Tibial artery (tissue), 4 donors: ENCODE data around the gene ZNF200.
A peak's percentile ranks its signal among the peaks of the same experiment; 100 is the strongest.

ENCODE experiments used
- DNase-seq, 2 donors: peaks; one replicate each; pipeline ENCODE4 v3.0.0-alpha.2; 2019
- H3K27ac ChIP-seq, 2 donors: fragments of 200-600 bp; sonication (generic) in 1 of 2; 1 replicate in 1 of 2; 2 replicates in 1 of 2; pipeline ENCODE4 v1.5.1; 2018 to 2019; ENCODE audit warnings: mild to moderate bottlenecking in 1 of 2
- H3K27me3 ChIP-seq, 2 donors: fragments of 200-600 bp; sonication (generic) in 1 of 2; one replicate each; pipeline versions ENCODE4 v1.5.1 to v1.6.0; 2016 to 2019
- H3K36me3 ChIP-seq, 3 donors: fragments of 200-600 bp; sonication (generic) in 2 of 3; one replicate each; pipeline ENCODE4 v1.5.1; 2016 to 2019; ENCODE audit warnings: mild to moderate bottlenecking in 2 of 3
- H3K4me1 ChIP-seq, 4 donors: fragments of 200-600 bp; sonication (generic) in 2 of 4; 1 replicate in 3 of 4; 2 replicates in 1 of 4; pipeline ENCODE4 v1.5.1; 2016 to 2019
- H3K4me3 ChIP-seq, 2 donors: fragments of 200-600 bp; sonication (generic) in 1 of 2; 1 replicate in 1 of 2; 2 replicates in 1 of 2; pipeline ENCODE4 v1.5.1; 2018 to 2019; ENCODE audit warnings: mild to moderate bottlenecking in 2 of 2
- H3K9me3 ChIP-seq, 3 donors: fragments of 200-600 bp; sonication (generic) in 1 of 3; one replicate each; pipeline ENCODE4 v1.5.1; 2016 to 2019
- CTCF ChIP-seq, 2 experiments: fragments of 200-600 bp in 1 of 2; fragments of 450-650 bp in 1 of 2; IDR thresholded peaks; one replicate each; pipeline ENCODE4 v1.5.1; 2017 to 2019; ENCODE audit warnings: antibody characterized with exemption in 2 of 2, mild to moderate bottlenecking in 1 of 2, moderate library complexity in 1 of 2
- intact Hi-C: fragments of 100-400 bp; cut with DNase I; formaldehyde crosslinking; loops from one replicate; pipeline ENCODE4 v1.15.0; 2023; ENCODE audit warnings: low total_unique reads

Gene ZNF200

GRCh38 chr16:3268294-3268693 is 33.3 kb upstream of the ZNF200 start:
- Histone ChIP-seq H3K4me1 (peaks cover 0 to 19% (median 0%) of the 10 kb centered on the region in 4 donors), H3K27ac (no peak overlapping the region), H3K9me3 (peaks cover 0 to 16% (median 6%) of the 10 kb centered on the region in 3 donors), H3K4me3 (no peak overlapping the region), H3K36me3 (peaks cover 0 to 42% (median 32%) of the 10 kb centered on the region in 3 donors), H3K27me3 (no peaks in the 10 kb centered on the region)
- no peak for DNase-seq
- no peak for TF ChIP-seq CTCF (IDR thresholded peaks at IDR 0.05)
- intact Hi-C loops, result no loop called here

GRCh38 chr16:3266873-3267537 is 32.0 kb upstream of the ZNF200 start:
- no peak overlapping the region for H3K4me3 ChIP-seq
- H3K36me3 ChIP-seq, result peaks cover 0 to 42% (median 32%) of the 10 kb centered on the region in 3 donors
- no peak overlapping the region for H3K27ac ChIP-seq
- peak; percentile 36 to 44 for TF ChIP-seq CTCF (IDR thresholded peaks at IDR 0.05)
- intact Hi-C loops, result no loop called here
- no peaks in the 10 kb centered on the region for H3K27me3 ChIP-seq
- peaks cover 0 to 21% (median 0%) of the 10 kb centered on the region in 4 donors for H3K4me1 ChIP-seq
- no peak for DNase-seq
- H3K9me3 ChIP-seq, result peaks cover 0 to 16% (median 6%) of the 10 kb centered on the region in 3 donors

- intact Hi-C loops, result no loop called here
- Histone ChIP-seq H3K36me3 (peaks cover 0 to 39% (median 32%) of the 10 kb centered on the region in 3 donors), H3K9me3 (peaks cover 0 to 7% (median 0%) of the 10 kb centered on the region in 3 donors), H3K4me1 (peaks cover 0 to 21% (median 0%) of the 10 kb centered on the region in 4 donors), H3K27me3 (no peaks in the 10 kb centered on the region), H3K27ac (peak overlapping the region; percentile 94 to 98), H3K4me3 (peak overlapping the region; percentile 82 to 92)
- DNase-seq, result peak; percentile 92 to 97
- peak in 1 of 2 experiments; percentile 10 for TF ChIP-seq CTCF (IDR thresholded peaks at IDR 0.05)
These were observed 29.4 kb upstream of the ZNF200 start for GRCh38 chr16:3264137-3265036.

DNA sequence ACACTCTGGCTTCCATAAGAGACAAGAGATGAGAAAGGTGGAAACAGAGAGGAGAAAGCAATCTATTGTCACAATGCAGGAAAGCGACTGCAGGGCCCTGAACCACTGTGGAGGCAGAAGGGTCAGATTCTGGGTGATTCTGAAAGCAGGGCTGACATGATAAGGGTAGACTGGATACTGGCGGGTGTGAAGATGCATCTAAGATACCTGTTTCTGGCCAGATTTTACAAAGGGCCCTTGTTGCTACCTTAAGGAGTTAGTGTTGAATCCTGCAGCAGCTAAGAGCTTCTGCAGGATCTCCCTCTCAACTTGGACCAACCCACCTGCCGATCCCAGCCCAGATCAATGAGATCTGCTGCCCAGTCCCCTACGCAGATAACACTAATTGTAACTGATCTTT is 27.6 kb upstream of the ZNF200 start:
- Histone ChIP-seq H3K4me3 (no peak overlapping the region), H3K27ac (no peak overlapping the region), H3K27me3 (no peaks in the 10 kb centered on the region), H3K9me3 (peaks cover 0 to 7% (median 0%) of the 10 kb centered on the region in 3 donors), H3K36me3 (peaks cover 0 to 22% (median 14%) of the 10 kb centered on the region in 3 donors), H3K4me1 (peaks cover 0 to 21% (median 0%) of the 10 kb centered on the region in 4 donors)
- no peak for TF ChIP-seq CTCF (IDR thresholded peaks at IDR 0.05)
- intact Hi-C loops, result no loop called here
- no peak for DNase-seq

GRCh38 chr16:3259836-3260235 is 24.9 kb upstream of the ZNF200 start:
- no peak for DNase-seq
- H3K27ac ChIP-seq, result no peak overlapping the region
- H3K27me3 ChIP-seq, result peaks cover 0 to 12% of the 10 kb centered on the region in 2 donors
- H3K36me3 ChIP-seq, result no peaks in the 10 kb centered on the region
- H3K4me3 ChIP-seq, result no peak overlapping the region
- H3K9me3 ChIP-seq, result no peaks in the 10 kb centered on the region
- H3K4me1 ChIP-seq, result peaks cover 0 to 5% (median 0%) of the 10 kb centered on the region in 4 donors
- intact Hi-C loops, result no loop called here
- no peak for TF ChIP-seq CTCF (IDR thresholded peaks at IDR 0.05)
